ENCODE data around the gene TCL1B.

TCL1B gene, protein sequence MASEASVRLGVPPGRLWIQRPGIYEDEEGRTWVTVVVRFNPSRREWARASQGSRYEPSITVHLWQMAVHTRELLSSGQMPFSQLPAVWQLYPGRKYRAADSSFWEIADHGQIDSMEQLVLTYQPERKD

DNA sequence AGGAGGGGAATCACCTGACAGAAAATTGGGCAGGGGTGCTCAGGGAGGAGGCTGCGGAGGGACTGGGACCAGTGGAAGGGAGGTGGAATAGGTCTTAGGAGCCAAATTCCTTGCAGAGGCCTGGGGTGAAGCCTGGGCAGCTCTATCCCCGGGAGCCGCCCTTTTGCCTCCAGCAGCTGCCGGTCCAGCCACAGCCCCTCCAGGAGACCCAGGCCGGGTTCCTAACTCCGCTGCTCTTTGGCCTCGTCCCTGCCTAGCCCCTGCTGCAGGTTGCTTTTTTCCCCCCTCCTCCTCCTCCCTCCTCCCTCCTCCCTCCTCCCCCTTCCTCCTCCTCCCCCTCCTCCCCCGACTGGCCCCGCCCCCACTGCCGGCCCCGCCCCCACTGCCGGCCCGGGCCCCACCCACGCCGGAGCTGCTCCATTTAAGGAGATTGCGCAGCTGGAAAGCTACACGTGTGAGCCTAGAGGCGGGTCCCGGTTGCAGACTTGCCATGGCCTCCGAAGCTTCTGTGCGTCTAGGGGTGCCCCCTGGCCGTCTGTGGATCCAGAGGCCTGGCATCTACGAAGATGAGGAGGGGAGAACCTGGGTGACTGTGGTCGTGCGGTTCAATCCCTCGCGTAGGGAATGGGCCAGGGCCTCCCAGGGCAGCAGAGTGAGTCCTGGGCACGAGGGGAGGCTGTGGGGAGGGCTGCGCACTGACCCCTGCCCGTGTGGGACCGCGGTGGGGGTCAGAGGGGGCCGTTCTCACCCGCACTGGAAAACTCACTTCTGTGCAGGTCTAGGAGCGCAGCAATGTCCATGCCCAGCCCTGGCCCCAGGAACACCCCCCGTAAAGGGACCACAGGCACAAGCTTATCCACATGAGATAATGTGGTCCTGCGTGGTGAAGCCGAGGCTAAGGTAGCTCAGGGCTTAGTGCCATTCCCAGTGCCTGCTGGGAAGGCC lies at the start of gene TCL1B:
TSS of gene TCL1B (plus strand) at position 449 of the 945 bp plus-strand sequence. CDS start at position 491, 42 bp downstream.
- H3K4me3 ChIP-seq (ENCODE audit: low read length), result no peak within 1 kb of the TSS
- TF ChIP-seq, protein P1, sequence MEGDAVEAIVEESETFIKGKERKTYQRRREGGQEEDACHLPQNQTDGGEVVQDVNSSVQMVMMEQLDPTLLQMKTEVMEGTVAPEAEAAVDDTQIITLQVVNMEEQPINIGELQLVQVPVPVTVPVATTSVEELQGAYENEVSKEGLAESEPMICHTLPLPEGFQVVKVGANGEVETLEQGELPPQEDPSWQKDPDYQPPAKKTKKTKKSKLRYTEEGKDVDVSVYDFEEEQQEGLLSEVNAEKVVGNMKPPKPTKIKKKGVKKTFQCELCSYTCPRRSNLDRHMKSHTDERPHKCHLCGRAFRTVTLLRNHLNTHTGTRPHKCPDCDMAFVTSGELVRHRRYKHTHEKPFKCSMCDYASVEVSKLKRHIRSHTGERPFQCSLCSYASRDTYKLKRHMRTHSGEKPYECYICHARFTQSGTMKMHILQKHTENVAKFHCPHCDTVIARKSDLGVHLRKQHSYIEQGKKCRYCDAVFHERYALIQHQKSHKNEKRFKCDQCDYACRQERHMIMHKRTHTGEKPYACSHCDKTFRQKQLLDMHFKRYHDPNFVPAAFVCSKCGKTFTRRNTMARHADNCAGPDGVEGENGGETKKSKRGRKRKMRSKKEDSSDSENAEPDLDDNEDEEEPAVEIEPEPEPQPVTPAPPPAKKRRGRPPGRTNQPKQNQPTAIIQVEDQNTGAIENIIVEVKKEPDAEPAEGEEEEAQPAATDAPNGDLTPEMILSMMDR (conservative IDR thresholded peaks at IDR 0.05; ENCODE audit: low read depth, low read length), result no peak

DNA sequence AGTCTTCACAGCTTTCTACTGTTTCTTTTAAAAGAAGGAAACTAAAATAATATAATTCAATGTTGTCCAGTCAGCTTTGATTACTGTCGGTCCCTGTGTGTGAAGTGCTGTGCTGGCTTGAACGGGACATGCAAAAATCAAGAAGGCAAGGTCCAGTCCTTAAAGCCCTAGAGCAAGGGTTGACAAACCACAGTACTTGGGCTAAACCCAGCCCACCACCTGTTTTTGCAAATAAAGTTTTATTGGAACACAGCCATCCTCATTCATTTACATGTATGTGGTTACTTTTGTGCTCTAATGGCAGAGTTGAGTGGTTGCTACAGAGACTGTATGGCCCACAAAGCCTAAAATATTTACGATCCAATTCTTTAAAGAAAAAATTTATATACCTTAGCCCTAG lies 41.2 kb upstream of the TCL1B start:
- DNase-seq (ENCODE audit: low read depth), result no peak
- no peak overlapping the region for H3K4me3 ChIP-seq (ENCODE audit: low read length)
- TF ChIP-seq, protein P1 (conservative IDR thresholded peaks at IDR 0.05; ENCODE audit: low read depth, low read length), result no peak

More for the DNA sequence above, at the start of gene TCL1B:
- DNase-seq (ENCODE audit: low read depth), result no peak

GRCh38 chr14:95645389-95645996 lies 40.7 kb upstream of the TCL1B start:
- H3K4me3 ChIP-seq (ENCODE audit: low read length), result no peak overlapping the region
- TF ChIP-seq, protein P1 (conservative IDR thresholded peaks at IDR 0.05; ENCODE audit: low read depth, low read length), result no peak

GRCh38 chr14:95647926-95648325 lies 38.3 kb upstream of the TCL1B start:
- no peak overlapping the region for H3K4me3 ChIP-seq (ENCODE audit: low read length)
- TF ChIP-seq, protein P1 (conservative IDR thresholded peaks at IDR 0.05; ENCODE audit: low read depth, low read length), result no peak
- DNase-seq (ENCODE audit: low read depth), result no peak

More at GRCh38 chr14:95645389-95645996, 40.7 kb upstream of the TCL1B start:
- DNase-seq (ENCODE audit: low read depth), result no peak

DNA sequence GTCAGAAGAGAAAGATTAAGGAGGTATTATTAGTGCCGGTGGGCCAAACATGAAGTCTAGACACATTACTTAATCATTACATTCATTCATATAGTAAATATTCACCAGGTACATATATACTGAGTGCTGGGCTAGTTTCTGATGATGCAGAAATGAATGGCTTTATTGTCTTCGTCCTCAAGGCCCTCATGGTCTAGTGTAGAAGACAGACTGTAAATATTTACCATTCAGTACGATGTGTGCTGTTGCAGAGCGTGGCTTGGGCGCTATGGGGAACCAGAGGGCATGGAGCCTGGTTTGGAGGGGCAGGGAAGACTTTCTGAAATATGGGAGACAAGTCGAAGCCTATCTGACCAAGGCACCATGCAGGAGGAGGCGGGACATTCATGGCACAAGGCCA lies 37.0 kb upstream of the TCL1B start:
- DNase-seq (ENCODE audit: low read depth), result no peak
- no peak overlapping the region for H3K4me3 ChIP-seq (ENCODE audit: low read length)
- TF ChIP-seq, protein P1 (conservative IDR thresholded peaks at IDR 0.05; ENCODE audit: low read depth, low read length), result no peak

DNA sequence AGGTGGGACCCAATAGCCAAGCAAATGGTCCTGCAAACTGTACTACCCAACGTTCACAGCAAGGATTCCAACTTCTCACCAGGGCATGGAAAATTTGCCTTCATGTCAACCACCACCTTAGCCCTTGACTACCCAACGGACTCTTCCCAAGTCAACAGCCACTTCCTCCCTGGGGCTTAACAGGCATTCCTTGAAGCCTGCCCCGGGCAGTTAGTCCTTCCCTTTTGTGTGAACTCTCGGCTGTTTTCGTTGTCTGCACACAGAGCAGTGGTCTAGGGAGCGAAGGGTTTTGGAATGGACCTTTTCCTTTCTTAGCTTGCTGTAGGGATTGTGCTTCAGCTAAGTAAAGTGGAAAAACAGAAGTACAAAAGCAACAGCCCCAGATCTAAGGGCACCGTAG lies 35.2 kb upstream of the TCL1B start:
- no peak for DNase-seq (ENCODE audit: low read depth)
- TF ChIP-seq, protein P1 (conservative IDR thresholded peaks at IDR 0.05; ENCODE audit: low read depth, low read length), result no peak
- H3K4me3 ChIP-seq (ENCODE audit: low read length), result no peak overlapping the region

Measured in retinal pigment epithelial cell (primary cell).